Muscle layer of duodenum (tissue), 2 donors: ENCODE measurements around the gene RAI14.
"Not testable (repeated sequence)": the region's sequence is repeated elsewhere in the genome, so short reads cannot be mapped to it uniquely, and the experiment has no call there.

Experiments
- H3K27ac ChIP-seq: one replicate; pipeline ENCODE4 v1.7.0; 2013; ENCODE audit warnings: mild to moderate bottlenecking, low read length
- H3K27me3 ChIP-seq: one replicate; pipeline ENCODE4 v1.7.0; 2013; ENCODE audit warnings: low read depth, mild to moderate bottlenecking, control low read depth, low read length
- H3K36me3 ChIP-seq, 2 donors: one replicate each; pipeline ENCODE4 v1.7.0; 2013; ENCODE audit warnings: low read length in 2 of 2, control low read depth in 1 of 2, mild to moderate bottlenecking in 1 of 2; ENCODE audit not compliant: insufficient read depth in 2 of 2, control insufficient read depth in 1 of 2
- H3K4me1 ChIP-seq, 2 donors: one replicate each; pipeline ENCODE4 v1.7.0; 2013; ENCODE audit warnings: low read length in 2 of 2, mild to moderate bottlenecking in 2 of 2, control low read depth in 1 of 2, moderate library complexity in 1 of 2; ENCODE audit not compliant: insufficient read depth in 2 of 2, control insufficient read depth in 1 of 2
- H3K4me3 ChIP-seq, 2 donors: one replicate each; pipeline ENCODE4 v1.7.0; 2013; ENCODE audit warnings: low read length in 2 of 2, low read depth in 1 of 2, mild to moderate bottlenecking in 1 of 2
- H3K9me3 ChIP-seq, 2 donors: one replicate each; pipeline ENCODE4 v1.7.0; 2013; ENCODE audit warnings: low read length in 2 of 2, control low read depth in 1 of 2, mild to moderate bottlenecking in 1 of 2; ENCODE audit not compliant: control insufficient read depth in 1 of 2
- donor health status: healthy.

RAI14 gene

GRCh38 chr5:34758514-34758913 lies 102.4 kb downstream of the RAI14 start:
- Histone ChIP-seq H3K27ac (no peak overlapping the region), H3K36me3 (peaks cover 0 to 16% of the 10 kb centered on the region in 2 donors), H3K9me3 (no peaks in the 10 kb centered on the region)

GRCh38 chr5:34759213-34759612 lies 103.1 kb downstream of the RAI14 start:
- not testable (repeated sequence) for H3K4me3 ChIP-seq, H3K9me3 ChIP-seq, H3K27ac ChIP-seq, H3K27me3 ChIP-seq, H3K4me1 ChIP-seq
- peaks cover 2 to 19% of the 10 kb centered on the region in 2 donors for H3K36me3 ChIP-seq

More at GRCh38 chr5:34758514-34758913, 102.4 kb downstream of the RAI14 start:
- Histone ChIP-seq H3K4me1 (no peaks in the 10 kb centered on the region), H3K4me3 (no peak overlapping the region), H3K27me3 (no peaks in the 10 kb centered on the region)

- H3K4me3 ChIP-seq, result no peak overlapping the region
- no peak overlapping the region for H3K27ac ChIP-seq
- H3K36me3 ChIP-seq, result peaks cover 4 to 9% of the 10 kb centered on the region in 2 donors
- H3K9me3 ChIP-seq, result no peaks in the 10 kb centered on the region
- no peaks in the 10 kb centered on the region for H3K4me1 ChIP-seq
- no peaks in the 10 kb centered on the region for H3K27me3 ChIP-seq
Measured at GRCh38 chr5:34765662-34766061, 109.5 kb downstream of the RAI14 start.

- Histone ChIP-seq H3K9me3 (no peaks in the 10 kb centered on the region), H3K27ac (no peak overlapping the region), H3K4me3 (no peak overlapping the region), H3K27me3 (no peaks in the 10 kb centered on the region), H3K4me1 (no peaks in the 10 kb centered on the region), H3K36me3 (peaks cover 4 to 14% of the 10 kb centered on the region in 2 donors)
Measured at GRCh38 chr5:34767180-34767579, 111.1 kb downstream of the RAI14 start.

- Histone ChIP-seq H3K27me3 (no peaks in the 10 kb centered on the region), H3K4me3 (no peak overlapping the region), H3K36me3 (peaks cover 0 to 6% of the 10 kb centered on the region in 2 donors), H3K27ac (no peak overlapping the region), H3K4me1 (no peaks in the 10 kb centered on the region), H3K9me3 (no peaks in the 10 kb centered on the region)
Measured at GRCh38 chr5:34770486-34770885, 114.4 kb downstream of the RAI14 start.

- Histone ChIP-seq H3K9me3 (no peaks in the 10 kb centered on the region), H3K4me1 (no peaks in the 10 kb centered on the region), H3K27me3 (no peaks in the 10 kb centered on the region), H3K36me3 (peaks cover 0 to 6% of the 10 kb centered on the region in 2 donors), H3K27ac (no peak overlapping the region), H3K4me3 (no peak overlapping the region)
Measured at GRCh38 chr5:34771076-34771475, 114.9 kb downstream of the RAI14 start.

- Histone ChIP-seq H3K36me3 (peaks cover 0 to 6% of the 10 kb centered on the region in 2 donors), H3K4me3 (no peak overlapping the region), H3K27ac (no peak overlapping the region), H3K27me3 (no peaks in the 10 kb centered on the region), H3K9me3 (no peaks in the 10 kb centered on the region), H3K4me1 (no peaks in the 10 kb centered on the region)
Measured at GRCh38 chr5:34772267-34773098, 116.4 kb downstream of the RAI14 start.

GRCh38 chr5:34774139-34774538 lies 118.0 kb downstream of the RAI14 start:
- Histone ChIP-seq H3K27ac (no peak overlapping the region), H3K36me3 (peaks cover 0 to 6% of the 10 kb centered on the region in 2 donors), H3K4me1 (no peaks in the 10 kb centered on the region), H3K9me3 (no peaks in the 10 kb centered on the region), H3K4me3 (no peak overlapping the region), H3K27me3 (no peaks in the 10 kb centered on the region)

- H3K36me3 ChIP-seq, H3K9me3 ChIP-seq, H3K27ac ChIP-seq, H3K27me3 ChIP-seq, H3K4me1 ChIP-seq, H3K4me3 ChIP-seq: not testable (repeated sequence)
Measured at GRCh38 chr5:34774678-34775077, 118.5 kb downstream of the RAI14 start.

GRCh38 chr5:34775886-34776285 lies 119.8 kb downstream of the RAI14 start:
- Histone ChIP-seq H3K36me3 (peaks cover 0 to 6% of the 10 kb centered on the region in 2 donors), H3K9me3 (no peaks in the 10 kb centered on the region), H3K4me3 (no peak overlapping the region), H3K27ac (no peak overlapping the region), H3K27me3 (no peaks in the 10 kb centered on the region), H3K4me1 (no peaks in the 10 kb centered on the region)

- Histone ChIP-seq H3K27me3 (no peaks in the 10 kb centered on the region), H3K36me3 (no peaks in the 10 kb centered on the region), H3K27ac (no peak overlapping the region), H3K4me3 (no peak overlapping the region), H3K9me3 (peaks cover 0 to 16% of the 10 kb centered on the region in 2 donors), H3K4me1 (no peaks in the 10 kb centered on the region)
Measured at GRCh38 chr5:34778091-34778850, 122.1 kb downstream of the RAI14 start.
